SK-N-SH (cell line): ENCODE results near the gene SPOP. TPM values are rescaled to one million over a fixed set of nuclear protein-coding genes. Genes with fewer than 3 reads are reported as not detected.

ENCODE experiments used
- CTCF ChIA-PET: fragments of 300-600, 350-600 bp; formaldehyde crosslinking; extraction: SDS; loops from one replicate; lab custom pipeline; 2021; lab: Yijun Ruan, JAX
- POLR2A ChIA-PET: fragments of 350-600 bp; sonication (Branson Sonifier 250); formaldehyde crosslinking; extraction: SDS; loops from one replicate; lab custom pipeline; 2020; ENCODE audit warnings: antibody characterized with exemption, inconsistent platforms; lab: Yijun Ruan, JAX
- DNase-seq: peaks from one replicate; pipeline ENCODE4 v3.0.0; 2012
- H2AFZ ChIP-seq: fragments of 200-600 bp; sonication (generic); 2 replicates; pipeline ENCODE4 v1.8.1; 2016; ENCODE audit warnings: antibody characterized with exemption, mild to moderate bottlenecking, low read depth
- H3F3A ChIP-seq: fragments of 200-600 bp; sonication (generic); replicated peaks from 2 replicates; pipeline ENCODE3; 2016; ENCODE audit warnings: antibody characterized with exemption, mild to moderate bottlenecking; ENCODE audit not compliant: insufficient read depth
- H3K27ac ChIP-seq, 2 experiments: fragments of 200-500 bp in 1 of 2; fragments of 200-600 bp in 1 of 2; sonication (Bioruptor generic) in 1 of 2; sonication (generic), shearing (Covaris generic) in 1 of 2; 2 replicates each; pipeline versions ENCODE4 v1.5.1 to v1.6.1; 2014 to 2016; ENCODE audit warnings: low read depth in 2 of 2, inconsistent platforms in 1 of 2, low read length in 1 of 2, mild to moderate bottlenecking in 1 of 2, mixed read lengths in 1 of 2
- H3K27me3 ChIP-seq: fragments of 200-600 bp; sonication (generic), shearing (Covaris generic); 2 replicates; pipeline ENCODE4 v1.6.1; 2016; ENCODE audit warnings: mixed run types; ENCODE audit not compliant: insufficient read depth
- H3K36me3 ChIP-seq, 2 experiments: fragments of 200-500 bp in 1 of 2; fragments of 200-600 bp in 1 of 2; sonication (Bioruptor generic) in 1 of 2; sonication (generic) in 1 of 2; replicated peaks in 1 of 2; 2 replicates each; pipeline versions ENCODE3 to v1.5.1; 2014 to 2016; ENCODE audit warnings: low read length in 1 of 2, mild to moderate bottlenecking in 1 of 2; ENCODE audit not compliant: insufficient read depth in 2 of 2, control insufficient read depth in 1 of 2
- H3K4me1 ChIP-seq, 2 experiments: fragments of 200-500 bp in 1 of 2; fragments of 200-600 bp in 1 of 2; sonication (Bioruptor generic) in 1 of 2; sonication (generic), shearing (Covaris generic) in 1 of 2; 2 replicates each; pipeline versions ENCODE4 v1.5.1 to v1.6.1; 2014 to 2016; ENCODE audit warnings: low read depth in 1 of 2, low read length in 1 of 2, mixed run types in 1 of 2; ENCODE audit not compliant: insufficient read depth in 2 of 2, control insufficient read depth in 1 of 2
- H3K4me2 ChIP-seq: fragments of 200-600 bp; sonication (generic), shearing (Covaris generic); 2 replicates; pipeline ENCODE4 v1.6.1; 2017; ENCODE audit warnings: mixed run types
- H3K4me3 ChIP-seq, 2 experiments: fragments of 200-500 bp in 1 of 2; fragments of 200-600 bp in 1 of 2; sonication (Bioruptor generic) in 1 of 2; sonication (generic), shearing (Covaris generic) in 1 of 2; 2 replicates each; pipeline versions ENCODE4 v1.5.1 to v1.8.1; 2014 to 2016; ENCODE audit warnings: low read depth in 2 of 2, inconsistent platforms in 1 of 2, low read length in 1 of 2, mild to moderate bottlenecking in 1 of 2, mixed read lengths in 1 of 2, moderate library complexity in 1 of 2
- H3K79me2 ChIP-seq: fragments of 200-600 bp; sonication (generic); 2 replicates; pipeline ENCODE4 v1.8.1; 2017; ENCODE audit warnings: mild to moderate bottlenecking; ENCODE audit not compliant: insufficient read depth
- H3K9ac ChIP-seq: fragments of 200-600 bp; sonication (generic); 2 replicates; pipeline ENCODE4 v1.6.1; 2017; ENCODE audit warnings: mixed run types
- H3K9me2 ChIP-seq: fragments of 200-600 bp; sonication (generic); 2 replicates; pipeline ENCODE4 v1.6.1; 2017; ENCODE audit warnings: mixed run types
- H3K9me3 ChIP-seq: fragments of 200-600 bp; sonication (generic); 2 replicates; pipeline ENCODE4 v1.6.1; 2017; ENCODE audit warnings: mixed run types, mild to moderate bottlenecking, moderate library complexity
- H4K20me1 ChIP-seq: fragments of 200-600 bp; sonication (generic); 2 replicates; pipeline ENCODE4 v1.6.1; 2017; ENCODE audit warnings: mild to moderate bottlenecking, mixed run types; ENCODE audit not compliant: insufficient read depth
- CHD2 ChIP-seq: fragments of 150-350 bp; IDR thresholded peaks from 2 replicates; pipeline ENCODE4 v1.6.1; 2018; ENCODE audit warnings: low read length; ENCODE audit not compliant: partially characterized antibody
- ELF1 ChIP-seq: IDR thresholded peaks from 2 replicates; pipeline ENCODE4 v1.4.0; 2012
- FOXM1 ChIP-seq: IDR thresholded peaks from 2 replicates; pipeline ENCODE4 v1.4.0; 2012; ENCODE audit warnings: low read depth, mild to moderate bottlenecking
- GABPA ChIP-seq: IDR thresholded peaks from 2 replicates; pipeline ENCODE4 v1.4.0; 2012; ENCODE audit warnings: low read depth, mild to moderate bottlenecking
- PBX3 ChIP-seq: IDR thresholded peaks from 2 replicates; pipeline ENCODE4; 2012
- POLR2AphosphoS5 ChIP-seq: IDR thresholded peaks from 2 replicates; pipeline ENCODE4 v1.6.1; 2012; ENCODE audit warnings: low read depth, low read length
- RAD21 ChIP-seq: IDR thresholded peaks from 2 replicates; pipeline ENCODE4 v1.6.1; 2012; ENCODE audit warnings: mild to moderate bottlenecking, low read length
- SMC3 ChIP-seq: IDR thresholded peaks from 2 replicates; pipeline ENCODE4 v1.6.1; 2012; ENCODE audit warnings: low read depth, low read length, improper control_type of control experiment
- TEAD4 ChIP-seq: IDR thresholded peaks from 2 replicates; pipeline ENCODE4 v1.4.0; 2012; ENCODE audit warnings: mild to moderate bottlenecking, borderline replicate concordance; ENCODE audit not compliant: insufficient read depth
- USF2 ChIP-seq: fragments of 150-350 bp; IDR thresholded peaks from 2 replicates; pipeline ENCODE4 v1.6.1; 2017; ENCODE audit warnings: antibody characterized with exemption, low read length, low read depth, borderline replicate concordance
- WGBS: methylation state at CpG from one replicate; pipeline ENCODE4 v1.1.6; 2017; ENCODE audit warnings: low lambda C conversion rate; 5-methylcytosine and 5-hydroxymethylcytosine counted together
- polyA plus RNA-seq, 3 experiments: library from polyadenylated mRNA; depleted of rRNA; stranded (reverse); fragments of >200 nt; gene quantifications; 2 replicates each; pipeline ENCODE4 v1.2.3, GENCODE V29; 2012
- TF ChIP-seq, protein P1 (sequence below): IDR thresholded peaks from 2 replicates; pipeline ENCODE4 v1.6.1; 2012; ENCODE audit warnings: mild to moderate bottlenecking, low read depth, low read length, moderate library complexity
- TF ChIP-seq, protein P2 (sequence below): IDR thresholded peaks from 2 replicates; pipeline ENCODE4 v1.4.0; 2012; ENCODE audit warnings: low read depth, borderline replicate concordance
- TF ChIP-seq, protein P3 (sequence below): fragments of 200-600 bp; sonication (generic); IDR thresholded peaks from 2 replicates; pipeline ENCODE4 v1.6.1; 2017; ENCODE audit warnings: antibody characterized with exemption, mild to moderate bottlenecking, moderate library complexity
- TF ChIP-seq, protein P4 (sequence below): IDR thresholded peaks from 2 replicates; pipeline ENCODE4 v1.4.0; 2012; ENCODE audit warnings: low read depth

The SPOP gene
- polyA plus RNA-seq, 1 of the 3 experiments (the other 2 are of a cell fraction): 54.0 TPM

DNA sequence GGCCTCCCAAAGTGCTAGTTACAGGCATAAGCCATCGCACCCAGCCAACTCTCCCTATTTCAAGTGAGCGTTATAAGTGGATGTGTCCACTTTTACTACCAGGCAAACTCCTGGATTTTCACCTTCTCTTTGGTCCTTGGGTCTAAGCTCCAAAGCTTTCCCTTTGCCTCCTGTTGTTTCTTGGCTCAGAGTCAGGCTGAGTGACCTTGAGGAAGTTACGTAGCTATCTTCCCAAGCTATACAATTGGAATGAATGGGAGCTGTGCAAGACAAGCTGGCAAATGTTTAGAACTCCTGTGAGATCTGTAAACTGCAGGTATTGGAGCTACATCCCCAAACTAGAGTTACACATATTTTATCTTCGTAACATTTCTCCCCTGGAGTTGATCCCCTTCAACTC lies 81.9 kb downstream of the SPOP start (continued):
- TF ChIP-seq, protein P1, sequence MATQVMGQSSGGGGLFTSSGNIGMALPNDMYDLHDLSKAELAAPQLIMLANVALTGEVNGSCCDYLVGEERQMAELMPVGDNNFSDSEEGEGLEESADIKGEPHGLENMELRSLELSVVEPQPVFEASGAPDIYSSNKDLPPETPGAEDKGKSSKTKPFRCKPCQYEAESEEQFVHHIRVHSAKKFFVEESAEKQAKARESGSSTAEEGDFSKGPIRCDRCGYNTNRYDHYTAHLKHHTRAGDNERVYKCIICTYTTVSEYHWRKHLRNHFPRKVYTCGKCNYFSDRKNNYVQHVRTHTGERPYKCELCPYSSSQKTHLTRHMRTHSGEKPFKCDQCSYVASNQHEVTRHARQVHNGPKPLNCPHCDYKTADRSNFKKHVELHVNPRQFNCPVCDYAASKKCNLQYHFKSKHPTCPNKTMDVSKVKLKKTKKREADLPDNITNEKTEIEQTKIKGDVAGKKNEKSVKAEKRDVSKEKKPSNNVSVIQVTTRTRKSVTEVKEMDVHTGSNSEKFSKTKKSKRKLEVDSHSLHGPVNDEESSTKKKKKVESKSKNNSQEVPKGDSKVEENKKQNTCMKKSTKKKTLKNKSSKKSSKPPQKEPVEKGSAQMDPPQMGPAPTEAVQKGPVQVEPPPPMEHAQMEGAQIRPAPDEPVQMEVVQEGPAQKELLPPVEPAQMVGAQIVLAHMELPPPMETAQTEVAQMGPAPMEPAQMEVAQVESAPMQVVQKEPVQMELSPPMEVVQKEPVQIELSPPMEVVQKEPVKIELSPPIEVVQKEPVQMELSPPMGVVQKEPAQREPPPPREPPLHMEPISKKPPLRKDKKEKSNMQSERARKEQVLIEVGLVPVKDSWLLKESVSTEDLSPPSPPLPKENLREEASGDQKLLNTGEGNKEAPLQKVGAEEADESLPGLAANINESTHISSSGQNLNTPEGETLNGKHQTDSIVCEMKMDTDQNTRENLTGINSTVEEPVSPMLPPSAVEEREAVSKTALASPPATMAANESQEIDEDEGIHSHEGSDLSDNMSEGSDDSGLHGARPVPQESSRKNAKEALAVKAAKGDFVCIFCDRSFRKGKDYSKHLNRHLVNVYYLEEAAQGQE: no peak
- TF ChIP-seq RAD21 (no peak), GABPA (no peak), TEAD4 (no peak), ELF1 (no peak)
- TF ChIP-seq, protein P2, sequence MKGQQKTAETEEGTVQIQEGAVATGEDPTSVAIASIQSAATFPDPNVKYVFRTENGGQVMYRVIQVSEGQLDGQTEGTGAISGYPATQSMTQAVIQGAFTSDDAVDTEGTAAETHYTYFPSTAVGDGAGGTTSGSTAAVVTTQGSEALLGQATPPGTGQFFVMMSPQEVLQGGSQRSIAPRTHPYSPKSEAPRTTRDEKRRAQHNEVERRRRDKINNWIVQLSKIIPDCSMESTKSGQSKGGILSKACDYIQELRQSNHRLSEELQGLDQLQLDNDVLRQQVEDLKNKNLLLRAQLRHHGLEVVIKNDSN: no peak

DNA sequence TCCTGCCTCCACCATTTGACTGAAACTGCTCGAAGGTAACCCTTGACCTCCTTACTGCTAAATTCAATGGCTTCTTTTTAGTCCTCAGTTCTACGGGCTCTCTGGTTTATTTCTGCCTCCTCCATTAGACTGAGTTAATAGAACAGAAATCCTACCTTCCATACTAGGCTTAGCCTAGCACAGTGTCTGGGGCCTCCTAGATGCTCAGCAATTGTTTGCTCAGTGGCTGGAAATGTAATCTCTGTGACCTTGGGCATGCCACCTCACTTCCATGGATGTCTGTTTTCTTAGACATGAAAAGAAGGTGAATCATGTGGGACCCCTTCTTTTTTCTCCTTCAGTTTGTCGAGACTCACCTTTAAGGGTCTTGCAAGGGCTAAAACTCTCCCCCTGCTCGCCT lies 82.6 kb downstream of the SPOP start:
- CTCF ChIA-PET: interaction anchor here (1.0 to 48.9 kb wide), 4 partner anchors 18 to 98 kb away, joined by 3 to 2107 read pairs (median 6); partner anchors contain the start of genes SLC35B1 and SPOP

DNA sequence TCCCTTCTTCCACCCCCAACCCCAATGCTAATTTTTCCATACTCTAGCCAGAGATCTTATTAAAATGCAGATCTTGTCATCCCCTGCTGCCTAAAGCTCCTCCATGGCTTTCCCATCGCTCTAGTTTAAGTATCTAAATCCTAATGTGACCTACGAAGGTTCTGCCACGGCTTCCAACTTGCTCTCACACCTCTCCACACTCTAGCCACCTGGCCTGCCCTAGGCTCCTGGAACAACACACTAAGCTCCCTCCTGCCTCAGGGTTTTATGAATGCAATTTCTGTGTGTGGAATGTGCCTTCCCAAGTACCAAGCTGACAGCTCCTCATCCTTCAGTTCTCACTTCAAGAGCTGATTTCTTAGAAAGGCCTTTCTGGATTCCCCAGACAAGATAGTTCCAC lies 85.6 kb downstream of the SPOP start:
- WGBS: 96% methylated on average over 3 of the region's 3 CpGs
- no peaks in the 10 kb centered on the region for H3K79me2 ChIP-seq
- DNase-seq: no peak
- H3K27me3 ChIP-seq: no peaks in the 10 kb centered on the region
- peaks cover 19% of the 10 kb centered on the region for H3F3A ChIP-seq
- peaks cover 19 to 45% of the 10 kb centered on the region in 2 experiments for H3K36me3 ChIP-seq
- CTCF ChIA-PET: interaction anchor here (0.8 to 48.9 kb wide), 6 partner anchors 16 to 404 kb away, joined by 3 to 2107 read pairs (median 6); partner anchors contain the start of genes SLC35B1 and SPOP
- H3K9me3 ChIP-seq: no peaks in the 10 kb centered on the region
- H3K9me2 ChIP-seq: no peaks in the 10 kb centered on the region
- no peak overlapping the region for H3K4me2 ChIP-seq
- no peak overlapping the region for H3K27ac ChIP-seq
- no peak overlapping the region for H3K4me3 ChIP-seq
- H3K9ac ChIP-seq: no peak overlapping the region
- H3K4me1 ChIP-seq: peaks cover 0 to 20% of the 10 kb centered on the region in 2 experiments; a peak in 3 of 4 replicates
- H4K20me1 ChIP-seq: no peaks in the 10 kb centered on the region
- POLR2A ChIA-PET: no interaction called here
- no peak overlapping the region for H2AFZ ChIP-seq
- no peak for TF ChIP-seq TEAD4
- TF ChIP-seq, protein P3, sequence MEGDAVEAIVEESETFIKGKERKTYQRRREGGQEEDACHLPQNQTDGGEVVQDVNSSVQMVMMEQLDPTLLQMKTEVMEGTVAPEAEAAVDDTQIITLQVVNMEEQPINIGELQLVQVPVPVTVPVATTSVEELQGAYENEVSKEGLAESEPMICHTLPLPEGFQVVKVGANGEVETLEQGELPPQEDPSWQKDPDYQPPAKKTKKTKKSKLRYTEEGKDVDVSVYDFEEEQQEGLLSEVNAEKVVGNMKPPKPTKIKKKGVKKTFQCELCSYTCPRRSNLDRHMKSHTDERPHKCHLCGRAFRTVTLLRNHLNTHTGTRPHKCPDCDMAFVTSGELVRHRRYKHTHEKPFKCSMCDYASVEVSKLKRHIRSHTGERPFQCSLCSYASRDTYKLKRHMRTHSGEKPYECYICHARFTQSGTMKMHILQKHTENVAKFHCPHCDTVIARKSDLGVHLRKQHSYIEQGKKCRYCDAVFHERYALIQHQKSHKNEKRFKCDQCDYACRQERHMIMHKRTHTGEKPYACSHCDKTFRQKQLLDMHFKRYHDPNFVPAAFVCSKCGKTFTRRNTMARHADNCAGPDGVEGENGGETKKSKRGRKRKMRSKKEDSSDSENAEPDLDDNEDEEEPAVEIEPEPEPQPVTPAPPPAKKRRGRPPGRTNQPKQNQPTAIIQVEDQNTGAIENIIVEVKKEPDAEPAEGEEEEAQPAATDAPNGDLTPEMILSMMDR: no peak
- no peak for TF ChIP-seq CHD2
- TF ChIP-seq, protein P4, sequence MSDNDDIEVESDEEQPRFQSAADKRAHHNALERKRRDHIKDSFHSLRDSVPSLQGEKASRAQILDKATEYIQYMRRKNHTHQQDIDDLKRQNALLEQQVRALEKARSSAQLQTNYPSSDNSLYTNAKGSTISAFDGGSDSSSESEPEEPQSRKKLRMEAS: no peak
- TF ChIP-seq USF2: no peak
- no peak for TF ChIP-seq POLR2AphosphoS5
- TF ChIP-seq FOXM1: no peak
- no peak for TF ChIP-seq SMC3
- no peak for TF ChIP-seq PBX3

More for the DNA sequence above, 82.6 kb downstream of the SPOP start:
- H3K4me2 ChIP-seq: no peak overlapping the region
- POLR2A ChIA-PET: no interaction called here
- peaks cover 3% of the 10 kb centered on the region for H3F3A ChIP-seq
- H3K4me3 ChIP-seq: no peak overlapping the region
- no peaks in the 10 kb centered on the region; a peak in 1 of 4 replicates for H3K4me1 ChIP-seq
- H3K27ac ChIP-seq: no peak overlapping the region
- no peaks in the 10 kb centered on the region for H3K9me3 ChIP-seq
- no peaks in the 10 kb centered on the region for H3K9me2 ChIP-seq
- no peak for TF ChIP-seq USF2
- WGBS: 96% methylated on average over 4 of the region's 4 CpGs
- H3K27me3 ChIP-seq: no peaks in the 10 kb centered on the region
- H4K20me1 ChIP-seq: no peaks in the 10 kb centered on the region
- no peak overlapping the region for H3K9ac ChIP-seq
- peaks cover 50 to 72% of the 10 kb centered on the region in 2 experiments for H3K36me3 ChIP-seq
- no peak overlapping the region for H2AFZ ChIP-seq
- DNase-seq: no peak
- H3K79me2 ChIP-seq: no peaks in the 10 kb centered on the region
